ENCODE results near the gene UQCRH. TPM values are rescaled to one million over a fixed set of nuclear protein-coding genes. Genes with fewer than 3 reads are reported as not detected.

UQCRH gene
- polyA plus RNA-seq, 1 donor, result 377 TPM

Other genes with a start within 250 kb of the UQCRH start
- 35.8 TPM for gene PIK3R3, start 171.1 kb upstream of the UQCRH start, polyA plus RNA-seq (ENCODE audit: insufficient read length)
- 50.1 TPM for gene TSPAN1, start 128.6 kb upstream of the UQCRH start, polyA plus RNA-seq (ENCODE audit: insufficient read length)
- not detected for gene P3R3URF, start 127.2 kb upstream of the UQCRH start, polyA plus RNA-seq (ENCODE audit: insufficient read length)
- 84.1 TPM for gene POMGNT1, start 105.3 kb upstream of the UQCRH start, polyA plus RNA-seq (ENCODE audit: insufficient read length)
- gene LURAP1, start 100.4 kb upstream of the UQCRH start, polyA plus RNA-seq (ENCODE audit: insufficient read length), result 5.4 TPM
- gene RAD54L, start 55.9 kb upstream of the UQCRH start, polyA plus RNA-seq (ENCODE audit: insufficient read length), result 16.7 TPM
- 86.2 TPM for gene LRRC41, start 82 bp upstream of the UQCRH start, polyA plus RNA-seq (ENCODE audit: insufficient read length)
- 28.5 TPM for gene NSUN4, start 37.1 kb downstream of the UQCRH start, polyA plus RNA-seq (ENCODE audit: insufficient read length)
- 21.4 TPM for gene FAAH, start 90.6 kb downstream of the UQCRH start, polyA plus RNA-seq (ENCODE audit: insufficient read length)
- gene DMBX1, start 186.1 kb downstream of the UQCRH start, polyA plus RNA-seq (ENCODE audit: insufficient read length), result not detected
- gene KNCN, start 247.9 kb downstream of the UQCRH start, polyA plus RNA-seq (ENCODE audit: insufficient read length), result not detected

Data from left kidney (tissue), 1 donor.